OCI-LY7 (cell line): Measurements from ENCODE around the gene FRMD7. TPM values are rescaled to one million over a fixed set of nuclear protein-coding genes. Genes with fewer than 3 reads are reported as not detected.

ENCODE experiments used
- BruUV-seq: library from RNA; stranded (reverse); fragments of 400-500 nt; replicated peaks from 2 replicates; lab custom pipeline; 2021; lab: Mats Ljungman, UMichigan
- CTCF ChIA-PET: fragments of 300-600 bp; sonication (Branson Sonifier 250); formaldehyde crosslinking; loops from one replicate; lab custom pipeline; 2022; ENCODE audit warnings: antibody characterized with exemption; ENCODE audit not compliant: unreplicated experiment; lab: Charles Lee
- POLR2A ChIA-PET: fragments of 300-600 bp; sonication (Branson Sonifier 250); formaldehyde crosslinking; loops from one replicate; lab custom pipeline; 2022; ENCODE audit warnings: antibody characterized with exemption; lab: Charles Lee
- DNase-seq: peaks from one replicate; pipeline ENCODE4 v3.0.0-alpha.2; 2015; ENCODE audit warnings: low spot score
- H2AFZ ChIP-seq: fragments of 200-600 bp; sonication (generic), shearing (Covaris generic); 2 replicates; pipeline ENCODE4 v1.6.1; 2014; ENCODE audit warnings: mild to moderate bottlenecking, antibody characterized with exemption, low read length, moderate library complexity
- H3K27ac ChIP-seq: fragments of 200-600 bp; sonication (generic); 2 replicates; pipeline ENCODE4 v1.5.1; 2014; ENCODE audit warnings: mixed run types, low read depth, mild to moderate bottlenecking, moderate library complexity, low read length, inconsistent platforms; ENCODE audit not compliant: poor library complexity, severe bottlenecking
- H3K36me3 ChIP-seq: fragments of 200-600 bp; sonication (generic); 2 replicates; pipeline ENCODE4 v1.6.1; 2014; ENCODE audit warnings: mild to moderate bottlenecking, antibody characterized with exemption, low read length, moderate library complexity, mixed read lengths; ENCODE audit not compliant: insufficient read depth
- H3K4me1 ChIP-seq: fragments of 200-600 bp; sonication (generic); 2 replicates; pipeline ENCODE4 v1.5.1; 2014; ENCODE audit warnings: mild to moderate bottlenecking, low read length; ENCODE audit not compliant: insufficient read depth, poor library complexity, severe bottlenecking
- H3K4me2 ChIP-seq: fragments of 200-600 bp; sonication (generic); 2 replicates; pipeline ENCODE4 v1.6.1; 2014; ENCODE audit warnings: mild to moderate bottlenecking, low read length
- H3K4me3 ChIP-seq: fragments of 200-600 bp; sonication (generic); 2 replicates; pipeline ENCODE4 v1.5.1; 2014; ENCODE audit warnings: mild to moderate bottlenecking, low read depth, low read length; ENCODE audit not compliant: poor library complexity, severe bottlenecking
- H3K79me2 ChIP-seq: fragments of 200-600 bp; sonication (generic); 2 replicates; pipeline ENCODE4 v1.6.1; 2016; ENCODE audit warnings: low read depth, mild to moderate bottlenecking, low read length, moderate library complexity, mixed read lengths; ENCODE audit not compliant: insufficient read depth
- H3K9me2 ChIP-seq: fragments of 200-600 bp; sonication (generic); 2 replicates; pipeline ENCODE4 v1.6.1; 2016; ENCODE audit warnings: mild to moderate bottlenecking, low read length, mixed read lengths; ENCODE audit not compliant: insufficient read depth
- H3K9me3 ChIP-seq: fragments of 200-600 bp; sonication (generic); 2 replicates; pipeline ENCODE4 v1.6.1; 2014; ENCODE audit warnings: mild to moderate bottlenecking, mixed run types, low read length, mixed read lengths
- H4K20me1 ChIP-seq: fragments of 200-600 bp; sonication (generic); 2 replicates; pipeline ENCODE4 v1.6.1; 2014; ENCODE audit warnings: mild to moderate bottlenecking, antibody characterized with exemption, low read length, moderate library complexity, mixed read lengths; ENCODE audit not compliant: insufficient read depth
- EZH2phosphoT487 ChIP-seq: fragments of 200-600 bp; sonication (generic); IDR thresholded peaks from 2 replicates; pipeline ENCODE4 v1.6.1; 2018; ENCODE audit warnings: low read depth, borderline replicate concordance, mild to moderate bottlenecking, mixed run types, antibody characterized with exemption, low read length, moderate library complexity, mixed read lengths
- intact Hi-C: fragments of 100-400 bp; cut with micrococcal nuclease; formaldehyde crosslinking; loops from one replicate; pipeline ENCODE4 v1.10.0; 2022; ENCODE audit not compliant: unreplicated experiment
- total RNA-seq, 2 experiments: library from RNA; depleted of rRNA in 1 of 2; stranded (reverse); fragments of >200 nt in 1 of 2; shearing (Covaris generic) in 1 of 2; gene quantifications; 2 replicates each; pipeline ENCODE4 v1.2.3, GENCODE V29; 2014 to 2022
- TF ChIP-seq, protein P1 (sequence below): fragments of 200-600 bp; sonication (generic); conservative IDR thresholded peaks from 2 replicates; pipeline ENCODE4 v1.5.1; 2014; ENCODE audit warnings: mild to moderate bottlenecking, antibody characterized with exemption, low read length, moderate library complexity, mixed read lengths

FRMD7 gene
- total RNA-seq, 2 experiments from 2014 or later = not detected

DNA sequence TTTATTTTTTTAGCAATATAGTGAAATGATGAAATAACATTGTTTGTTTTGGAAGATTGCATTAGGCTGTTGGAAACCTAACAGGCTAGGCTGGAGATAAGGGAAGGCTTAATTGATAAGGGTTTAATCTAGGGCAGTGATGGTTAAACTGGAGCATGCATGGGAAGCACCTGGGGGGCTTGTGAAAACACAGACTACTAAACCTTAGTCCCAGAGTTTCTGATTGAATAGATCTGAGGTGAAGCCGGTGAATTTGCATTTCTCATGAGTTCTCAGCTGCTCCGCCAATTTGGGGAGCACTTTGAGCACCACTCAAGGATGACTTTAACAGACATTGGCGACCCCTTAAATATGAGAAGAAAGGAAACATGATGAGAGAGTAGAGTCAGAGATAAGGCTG, 93.2 kb downstream of the FRMD7 start:
- DNase-seq = no peak
- no peak overlapping the region for H3K27ac ChIP-seq
- intact Hi-C loops = no loop called here
- H3K9me3 ChIP-seq = no peaks in the 10 kb centered on the region
- ChIA-PET POLR2A (no interaction called here), CTCF (no interaction called here)
- H4K20me1 ChIP-seq = peaks cover 4% of the 10 kb centered on the region; the same call in 1 of the 2 replicates
- H3K79me2 ChIP-seq = peaks cover 57% of the 10 kb centered on the region; the same call in 1 of the 2 replicates
- no peak for TF ChIP-seq EZH2phosphoT487
- TF ChIP-seq, protein P1, sequence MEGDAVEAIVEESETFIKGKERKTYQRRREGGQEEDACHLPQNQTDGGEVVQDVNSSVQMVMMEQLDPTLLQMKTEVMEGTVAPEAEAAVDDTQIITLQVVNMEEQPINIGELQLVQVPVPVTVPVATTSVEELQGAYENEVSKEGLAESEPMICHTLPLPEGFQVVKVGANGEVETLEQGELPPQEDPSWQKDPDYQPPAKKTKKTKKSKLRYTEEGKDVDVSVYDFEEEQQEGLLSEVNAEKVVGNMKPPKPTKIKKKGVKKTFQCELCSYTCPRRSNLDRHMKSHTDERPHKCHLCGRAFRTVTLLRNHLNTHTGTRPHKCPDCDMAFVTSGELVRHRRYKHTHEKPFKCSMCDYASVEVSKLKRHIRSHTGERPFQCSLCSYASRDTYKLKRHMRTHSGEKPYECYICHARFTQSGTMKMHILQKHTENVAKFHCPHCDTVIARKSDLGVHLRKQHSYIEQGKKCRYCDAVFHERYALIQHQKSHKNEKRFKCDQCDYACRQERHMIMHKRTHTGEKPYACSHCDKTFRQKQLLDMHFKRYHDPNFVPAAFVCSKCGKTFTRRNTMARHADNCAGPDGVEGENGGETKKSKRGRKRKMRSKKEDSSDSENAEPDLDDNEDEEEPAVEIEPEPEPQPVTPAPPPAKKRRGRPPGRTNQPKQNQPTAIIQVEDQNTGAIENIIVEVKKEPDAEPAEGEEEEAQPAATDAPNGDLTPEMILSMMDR = no peak
- H3K36me3 ChIP-seq = no peaks in the 10 kb centered on the region
- no TSS peak for BruUV-seq
- peaks cover 24% of the 10 kb centered on the region for H3K4me1 ChIP-seq
- no peak overlapping the region for H3K4me2 ChIP-seq
- no peak overlapping the region for H2AFZ ChIP-seq
- no peak overlapping the region for H3K4me3 ChIP-seq
- H3K9me2 ChIP-seq = no peaks in the 10 kb centered on the region

- Histone ChIP-seq H3K9me2 (no peaks in the 10 kb centered on the region), H3K4me2 (0 out of 2 replicates have a peak overlapping the region, but pooled peaks have one; percentile 5), H2AFZ (no peak overlapping the region), H3K79me2 (peaks cover 60% of the 10 kb centered on the region; the same call in 1 of the 2 replicates), H4K20me1 (peaks cover 4% of the 10 kb centered on the region; the same call in 1 of the 2 replicates), H3K36me3 (no peaks in the 10 kb centered on the region), H3K4me3 (no peak overlapping the region), H3K27ac (no peak overlapping the region), H3K9me3 (no peaks in the 10 kb centered on the region), H3K4me1 (peaks cover 24% of the 10 kb centered on the region)
- no peak for DNase-seq
- intact Hi-C loops = no loop called here
- ChIA-PET CTCF (no interaction called here), POLR2A (interaction anchor here (1.6 kb wide), 1 partner anchor 12 kb away, joined by 6 read pairs; no protein-coding TSS in a partner anchor)
- no TSS peak for BruUV-seq
- TF ChIP-seq, protein P1 = no peak
- no peak for TF ChIP-seq EZH2phosphoT487
Measured at GRCh38 chrX:132033166-132033565, 94.7 kb downstream of the FRMD7 start.

GRCh38 chrX:132031867-132032266, 96.0 kb downstream of the FRMD7 start:
- Histone ChIP-seq H3K79me2 (peaks cover 67% of the 10 kb centered on the region; the same call in 1 of the 2 replicates), H3K27ac (no peak overlapping the region), H3K4me2 (0 out of 2 replicates have a peak overlapping the region, but pooled peaks have one; percentile 12), H3K4me3 (no peak overlapping the region), H2AFZ (no peak overlapping the region), H3K9me3 (no peaks in the 10 kb centered on the region), H3K36me3 (peaks cover 4% of the 10 kb centered on the region; the same call in 1 of the 2 replicates), H4K20me1 (peaks cover 4% of the 10 kb centered on the region; the same call in 1 of the 2 replicates), H3K4me1 (peaks cover 24% of the 10 kb centered on the region), H3K9me2 (no peaks in the 10 kb centered on the region)
- ChIA-PET POLR2A (no interaction called here), CTCF (no interaction called here)
- TF ChIP-seq, protein P1 = no peak
- no peak for TF ChIP-seq EZH2phosphoT487
- DNase-seq = no peak
- intact Hi-C loops = no loop called here
- BruUV-seq = no TSS peak
